H1 (cell line): ENCODE data around the gene KCNQ1. TPM values are rescaled to one million over a fixed set of nuclear protein-coding genes. Genes with fewer than 3 reads are reported as not detected.

ENCODE experiments used
- CTCF ChIA-PET: fragments of 300-600 bp; sonication (Branson Sonifier 250); formaldehyde crosslinking; loops from one replicate; lab custom pipeline; 2021; ENCODE audit not compliant: partially characterized antibody; lab: Charles Lee
- POLR2A ChIA-PET: fragments of 300-600 bp; sonication (Branson Sonifier 250); formaldehyde crosslinking; loops from one replicate; lab custom pipeline; 2021; ENCODE audit warnings: inconsistent platforms; ENCODE audit not compliant: partially characterized antibody; lab: Charles Lee
- DNase-seq, 2 experiments: peaks; one replicate each; pipeline versions ENCODE4 v3.0.0 to v3.0.0-alpha.2; 2010 to 2022; ENCODE audit warnings: low spot score in 2 of 2, low read depth in 1 of 2, mixed read lengths in 1 of 2
- FAIRE-seq: peaks from 2 replicates; lab custom pipeline; 2011; peaks lifted over from hg19 to GRCh38; lab: Jason Lieb, UNC
- H2AFZ ChIP-seq: 2 replicates; pipeline ENCODE4 v1.8.1; 2012; ENCODE audit warnings: low read length, inconsistent platforms
- H2AK5ac ChIP-seq: 2 replicates; pipeline ENCODE4 v1.6.1; 2013; ENCODE audit warnings: low read depth, low read length
- H2BK120ac ChIP-seq: replicated peaks from 2 replicates; pipeline ENCODE3; 2013; ENCODE audit warnings: low read depth, low read length, inconsistent platforms
- H2BK12ac ChIP-seq: 2 replicates; pipeline ENCODE4 v1.6.1; 2013; ENCODE audit warnings: low read depth, low read length
- H2BK15ac ChIP-seq: 2 replicates; pipeline ENCODE4 v1.6.1; 2013; ENCODE audit warnings: low read length
- H2BK20ac ChIP-seq: 2 replicates; pipeline ENCODE4 v1.6.1; 2013; ENCODE audit warnings: low read length
- H2BK5ac ChIP-seq: 2 replicates; pipeline ENCODE4 v1.6.1; 2013; ENCODE audit warnings: low read depth, low read length
- H3K14ac ChIP-seq: 2 replicates; pipeline ENCODE4 v1.6.1; 2013; ENCODE audit warnings: inconsistent platforms; ENCODE audit not compliant: insufficient read length
- H3K18ac ChIP-seq: 2 replicates; pipeline ENCODE4 v1.6.1; 2013; ENCODE audit warnings: low read length; ENCODE audit errors: extremely low read depth
- H3K23ac ChIP-seq: 2 replicates; pipeline ENCODE4 v1.6.1; 2013; ENCODE audit warnings: inconsistent platforms; ENCODE audit not compliant: insufficient read length
- H3K23me2 ChIP-seq: 2 replicates; pipeline ENCODE4 v1.6.1; 2013; ENCODE audit warnings: low read depth, low read length
- H3K27ac ChIP-seq: 2 replicates; pipeline ENCODE4 v1.6.1; 2011; ENCODE audit warnings: low read depth, low read length, inconsistent platforms
- H3K27me3 ChIP-seq, 4 experiments: replicated peaks in 1 of 4; 1 replicate in 1 of 4; 2 replicates in 3 of 4; pipeline versions ENCODE4 v1.6.1 to v1.8.1; 2011 to 2013; ENCODE audit warnings: low read length in 3 of 4, mild to moderate bottlenecking in 3 of 4, inconsistent platforms in 2 of 4, mixed read lengths in 2 of 4, moderate library complexity in 1 of 4; ENCODE audit not compliant: control insufficient read depth in 3 of 4, insufficient read depth in 3 of 4; ENCODE audit errors: extremely low read depth in 1 of 4
- H3K36me3 ChIP-seq, 4 experiments: 2 replicates each; pipeline versions ENCODE4 v1.6.1 to v1.8.1; 2011 to 2013; ENCODE audit warnings: mild to moderate bottlenecking in 4 of 4, low read length in 3 of 4, moderate library complexity in 2 of 4, control low read depth in 1 of 4, inconsistent platforms in 1 of 4; ENCODE audit not compliant: insufficient read depth in 4 of 4, control insufficient read depth in 2 of 4
- H3K4ac ChIP-seq: replicated peaks from 2 replicates; pipeline ENCODE3; 2013; ENCODE audit warnings: low read length, low read depth, mixed read lengths, inconsistent platforms; ENCODE audit not compliant: insufficient read length
- H3K4me1 ChIP-seq, 4 experiments: replicated peaks in 1 of 4; 1 replicate in 1 of 4; 2 replicates in 3 of 4; pipeline versions ENCODE4 v1.6.1 to v1.8.1; 2011 to 2013; ENCODE audit warnings: low read length in 3 of 4, inconsistent platforms in 2 of 4, mixed read lengths in 1 of 4; ENCODE audit not compliant: insufficient read depth in 4 of 4, control insufficient read depth in 3 of 4
- H3K4me2 ChIP-seq, 2 experiments: 2 replicates each; pipeline versions ENCODE4 v1.6.1 to v1.8.1; 2011 to 2013; ENCODE audit warnings: low read depth in 2 of 2, low read length in 2 of 2, control low read depth in 1 of 2, inconsistent platforms in 1 of 2, mild to moderate bottlenecking in 1 of 2; ENCODE audit not compliant: insufficient read depth in 1 of 2
- H3K4me3 ChIP-seq, 4 experiments: fragments of 200-600, 300-600 bp in 1 of 4; sonication (generic), shearing (Covaris generic), sonication (Bioruptor Twin) in 1 of 4; 2 replicates each; pipeline versions ENCODE4 v1.5.1 to v1.8.1; 2011 to 2016; ENCODE audit warnings: low read length in 4 of 4, low read depth in 3 of 4, control low read depth in 2 of 4, inconsistent platforms in 2 of 4, mild to moderate bottlenecking in 2 of 4, mixed read lengths in 1 of 4, moderate library complexity in 1 of 4; ENCODE audit not compliant: insufficient read depth in 2 of 4; ENCODE audit errors: extremely low read depth in 1 of 4
- H3K56ac ChIP-seq: replicated peaks from 2 replicates; pipeline ENCODE3; 2013; ENCODE audit warnings: low read depth, mild to moderate bottlenecking, mixed read lengths, low read length, inconsistent platforms; ENCODE audit not compliant: insufficient read length
- H3K79me1 ChIP-seq: 2 replicates; pipeline ENCODE4 v1.6.1; 2013; ENCODE audit warnings: low read depth, low read length, control low read depth
- H3K79me2 ChIP-seq, 2 experiments: 2 replicates each; pipeline versions ENCODE4 v1.6.1 to v1.8.1; 2012 to 2013; ENCODE audit warnings: low read length in 2 of 2, mild to moderate bottlenecking in 2 of 2, inconsistent platforms in 1 of 2; ENCODE audit not compliant: insufficient read depth in 2 of 2, control insufficient read depth in 1 of 2
- H3K9ac ChIP-seq, 4 experiments: replicated peaks in 1 of 4; 1 replicate in 1 of 4; 2 replicates in 3 of 4; pipeline versions ENCODE4 v1.6.1 to v1.8.1; 2011 to 2013; ENCODE audit warnings: low read depth in 3 of 4, low read length in 3 of 4, control low read depth in 2 of 4, mild to moderate bottlenecking in 2 of 4, moderate library complexity in 2 of 4, inconsistent platforms in 1 of 4; ENCODE audit errors: extremely low read depth in 1 of 4
- H3K9me3 ChIP-seq, 2 experiments: 2 replicates each; pipeline versions ENCODE4 v1.6.1 to v1.8.1; 2012 to 2013; ENCODE audit warnings: mild to moderate bottlenecking in 2 of 2, moderate library complexity in 2 of 2, control low read depth in 1 of 2, inconsistent platforms in 1 of 2, low read depth in 1 of 2, low read length in 1 of 2, mixed read lengths in 1 of 2; ENCODE audit not compliant: insufficient read depth in 2 of 2
- H4K20me1 ChIP-seq, 2 experiments: replicated peaks in 1 of 2; 2 replicates each; pipeline versions ENCODE3 to v1.8.1; 2011 to 2013; ENCODE audit warnings: inconsistent platforms in 2 of 2, low read length in 2 of 2, mild to moderate bottlenecking in 1 of 2; ENCODE audit not compliant: insufficient read depth in 2 of 2, control insufficient read depth in 1 of 2
- H4K5ac ChIP-seq: 2 replicates; pipeline ENCODE4 v1.6.1; 2013; ENCODE audit warnings: low read length, low read depth, mixed read lengths, inconsistent platforms; ENCODE audit not compliant: insufficient read length
- H4K8ac ChIP-seq: 2 replicates; pipeline ENCODE4 v1.8.0; 2013; ENCODE audit warnings: mild to moderate bottlenecking, moderate library complexity, low read length, inconsistent platforms; ENCODE audit not compliant: insufficient read depth; ENCODE audit errors: extremely low read depth
- H4K91ac ChIP-seq: replicated peaks from 2 replicates; pipeline ENCODE3; 2013; ENCODE audit warnings: low read length, mixed read lengths, inconsistent platforms; ENCODE audit not compliant: insufficient read length
- ASH2L ChIP-seq: fragments of 200-600, 300-600 bp; sonication (generic); IDR thresholded peaks from one replicate; pipeline ENCODE4 v1.7.1; 2017; ENCODE audit warnings: low read length
- ATF3 ChIP-seq: IDR thresholded peaks from 2 replicates; pipeline ENCODE4 v1.6.1; 2011; ENCODE audit warnings: low read depth, mild to moderate bottlenecking, low read length; ENCODE audit not compliant: insufficient read depth
- BCL11A ChIP-seq, 2 experiments: IDR thresholded peaks; one replicate each; pipeline ENCODE4 v1.6.1; 2011; ENCODE audit warnings: low read depth in 2 of 2, low read length in 2 of 2, mild to moderate bottlenecking in 2 of 2
- CBX8 ChIP-seq: fragments of 300-800, 300-1000 bp; sonication (generic); IDR thresholded peaks from 2 replicates; pipeline ENCODE4 v1.7.1; 2016; ENCODE audit warnings: low read depth, low read length, borderline replicate concordance
- CEBPB ChIP-seq: IDR thresholded peaks from 2 replicates; pipeline ENCODE4 v1.6.1; 2012; ENCODE audit warnings: low read depth, low read length
- EP300 ChIP-seq, 2 experiments: IDR thresholded peaks; 1 replicate in 1 of 2; 2 replicates in 1 of 2; pipeline ENCODE4 v1.6.1; 2011 to 2012; ENCODE audit warnings: low read depth in 2 of 2, low read length in 2 of 2, mild to moderate bottlenecking in 2 of 2, borderline replicate concordance in 1 of 2, inconsistent platforms in 1 of 2, moderate library complexity in 1 of 2
- FOSL1 ChIP-seq: IDR thresholded peaks from 2 replicates; pipeline ENCODE4 v1.6.1; 2011; ENCODE audit warnings: mild to moderate bottlenecking, low read depth, low read length, moderate library complexity; ENCODE audit not compliant: insufficient read depth
- KDM1A ChIP-seq: fragments of 200-600, 300-600 bp; sonication (generic); IDR thresholded peaks from 2 replicates; pipeline ENCODE4 v1.7.1; 2016; ENCODE audit warnings: mild to moderate bottlenecking, low read length, borderline replicate concordance
- KDM5A ChIP-seq: fragments of 200-600 bp; IDR thresholded peaks from 2 replicates; pipeline ENCODE4 v1.7.1; 2012; ENCODE audit warnings: mild to moderate bottlenecking, low read length, inconsistent platforms, mixed read lengths
- MAFK ChIP-seq: IDR thresholded peaks from 2 replicates; pipeline ENCODE4 v1.6.1; 2012; ENCODE audit warnings: low read depth, mild to moderate bottlenecking, improper control_type of control experiment, low read length
- RBBP5 ChIP-seq: IDR thresholded peaks from 2 replicates; pipeline ENCODE4 v1.7.1; 2012; ENCODE audit warnings: low read depth, mild to moderate bottlenecking, inconsistent platforms, low read length, moderate library complexity, borderline replicate concordance
- RFX5 ChIP-seq: IDR thresholded peaks from 2 replicates; pipeline ENCODE4 v1.6.1; 2011; ENCODE audit warnings: low read depth, low read length, improper control_type of control experiment, borderline replicate concordance
- YY1 ChIP-seq: IDR thresholded peaks from 2 replicates; pipeline ENCODE4 v1.6.1; 2011; ENCODE audit warnings: low read depth, mild to moderate bottlenecking, low read length
- ZNF274 ChIP-seq: IDR thresholded peaks from 2 replicates; pipeline ENCODE4 v1.7.0; 2012; ENCODE audit warnings: low read length, borderline replicate concordance; ENCODE audit errors: extremely low read depth
- WGBS, 2 experiments: shearing (Covaris generic) in 1 of 2; methylation state at CpG; one replicate each; pipeline versions ENCODE4 v1.1.6 to v1.1.7; 2013 to 2015; ENCODE audit warnings: low lambda C conversion rate in 2 of 2, mixed read lengths in 2 of 2, inconsistent platforms in 1 of 2, low coverage in 1 of 2, missing lambda C conversion rate in 1 of 2; ENCODE audit not compliant: insufficient replicate concordance in 2 of 2, insufficient coverage in 1 of 2, insufficient read length in 1 of 2; ENCODE audit errors: extremely low coverage in 1 of 2, missing lambda C conversion rate in 1 of 2; 5-methylcytosine and 5-hydroxymethylcytosine counted together
- polyA plus RNA-seq, 7 experiments: library from polyadenylated mRNA; depleted of rRNA in 3 of 7; stranded (reverse) in 5 of 7; unstranded in 2 of 7; fragments of >200 nt in 5 of 7; fragments of 200-250 nt in 2 of 7; gene quantifications; 1 replicate in 5 of 7; 2 replicates in 1 of 7; 4 replicates in 1 of 7; pipeline versions ENCODE4 v1.2.1 to v1.2.3, GENCODE V29; 2011 to 2013; ENCODE audit warnings: missing spikeins in 2 of 7, mixed read lengths in 2 of 7
- total RNA-seq: library from RNA; stranded (reverse); fragmentation: NEBNext Ultra II Directional; extraction: Animal tissue kit (Norgen Biotek cat#: 25700); gene quantifications from 2 replicates; pipeline ENCODE4 v1.2.1, GENCODE V29; 2021

KCNQ1 gene
- total and polyA plus RNA-seq, 2 of the 8 experiments (the other 6 are each of a cell fraction or from before 2014, with no cell fraction given) = 1.9 to 2.0 TPM

- H4K20me1 ChIP-seq = peaks cover 0 to 2% of the 10 kb centered on the region in 2 experiments
- H3K9ac ChIP-seq = no peak overlapping the region
- H3K18ac ChIP-seq = no peak overlapping the region
- no peak overlapping the region for H3K56ac ChIP-seq
- peaks cover 4% of the 10 kb centered on the region; the same call in 1 of the 2 replicates for H3K23me2 ChIP-seq
- H3K27me3 ChIP-seq = peaks cover 0 to 32% (median 18%) of the 10 kb centered on the region in 4 experiments; a peak in 4 of 7 replicates
- ChIA-PET POLR2A (no interaction called here), CTCF (interaction anchor here (2.9 kb wide), 1 partner anchor 323 kb away, joined by 13 read pairs; no protein-coding TSS in a partner anchor)
- WGBS, 2 experiments = 87% methylated on average over 8 of the region's 8 CpGs; no CpG with 5 or more reads in 1 of the 2 experiments
- no peak overlapping the region for H4K5ac ChIP-seq
- no peak overlapping the region for H3K4me3 ChIP-seq
- H4K8ac ChIP-seq = no peak overlapping the region
- no peak overlapping the region for H3K4me2 ChIP-seq
- no peaks in the 10 kb centered on the region; a peak in 1 of 4 replicates for H3K9me3 ChIP-seq
- H3K79me2 ChIP-seq = no peaks in the 10 kb centered on the region
- H3K27ac ChIP-seq = no peak overlapping the region
- no peaks in the 10 kb centered on the region for H3K36me3 ChIP-seq
- no peak overlapping the region for H2AK5ac ChIP-seq
- peaks cover 0 to 10% (median 4%) of the 10 kb centered on the region in 4 experiments; a peak in 5 of 7 replicates for H3K4me1 ChIP-seq
- H2BK5ac ChIP-seq = no peak overlapping the region
- H2BK20ac ChIP-seq = no peak overlapping the region
- H3K79me1 ChIP-seq = no peaks in the 10 kb centered on the region
- no peak overlapping the region for H2AFZ ChIP-seq
- DNase-seq = no peak
- H3K14ac ChIP-seq = no peak overlapping the region
- no peak overlapping the region for H3K23ac ChIP-seq
- no peak overlapping the region for H3K4ac ChIP-seq
- no peak overlapping the region for H2BK12ac ChIP-seq
- H4K91ac ChIP-seq = no peak overlapping the region
- FAIRE-seq = no peak
- no peak overlapping the region for H2BK120ac ChIP-seq
- no peak overlapping the region for H2BK15ac ChIP-seq
- TF ChIP-seq RBBP5 (no peak), KDM5A (no peak), ATF3 (no peak), CBX8 (no peak), CEBPB (no peak), MAFK (no peak), BCL11A (IDR thresholded peaks at IDR 0.05; ENCODE audit: low read depth in 2 of 2, low read length in 2 of 2) (no peak), EP300 (IDR thresholded peaks at IDR 0.05; ENCODE audit: borderline replicate concordance in 1 of 2, low read depth in 2 of 2, low read length in 2 of 2) (no peak), ZNF274 (no peak), YY1 (no peak), FOSL1 (no peak), ASH2L (no peak), RFX5 (no peak), KDM1A (no peak)
Observed at GRCh38 chr11:2855162-2855561, 410.4 kb downstream of the KCNQ1 start.
